Activated T-cell treated with anti-CD3 and anti-CD28 coated beads for 1 hour (primary cell): ENCODE data around the gene IYD.
"Not testable (repeated sequence)": the region's sequence is repeated elsewhere in the genome, so short reads cannot be mapped to it uniquely, and the experiment has no call there.

ENCODE experiments used
- DNase-seq: peaks from one replicate; pipeline ENCODE4 v3.0.0-alpha.2; 2020; ENCODE audit warnings: low read depth

The IYD gene

GRCh38 chr6:150435360-150435759 lies 66.5 kb downstream of the IYD start:
- no peak for DNase-seq

GRCh38 chr6:150435832-150436231 lies 67.0 kb downstream of the IYD start:
- DNase-seq: no peak

GRCh38 chr6:150439373-150439772 lies 70.6 kb downstream of the IYD start:
- DNase-seq: no peak

- no peak for DNase-seq
Observed at GRCh38 chr6:150443621-150444020, 74.8 kb downstream of the IYD start.

GRCh38 chr6:150444308-150444707 lies 75.5 kb downstream of the IYD start:
- DNase-seq: no peak

- no peak for DNase-seq
Observed at GRCh38 chr6:150445486-150445885, 76.7 kb downstream of the IYD start.

- no peak for DNase-seq
Observed at GRCh38 chr6:150448221-150448620, 79.4 kb downstream of the IYD start.

- not testable (repeated sequence) for DNase-seq
Observed at GRCh38 chr6:150449055-150449454, 80.2 kb downstream of the IYD start.

- DNase-seq: no peak
Observed at GRCh38 chr6:150450918-150451317, 82.1 kb downstream of the IYD start.

GRCh38 chr6:150451807-150452427 lies 83.1 kb downstream of the IYD start:
- no peak for DNase-seq

- DNase-seq: no peak
Observed at GRCh38 chr6:150452428-150453243, 83.8 kb downstream of the IYD start.

GRCh38 chr6:150453357-150453756 lies 84.5 kb downstream of the IYD start:
- no peak for DNase-seq
